HuH-7 (cell line): ENCODE measurements around the gene KIN.
"Not testable (repeated sequence)": the region's sequence is repeated elsewhere in the genome, so short reads cannot be mapped to it uniquely, and the experiment has no call there.

Experiments used
- DNase-seq: peaks from one replicate; pipeline ENCODE4 v3.0.0; 2011; ENCODE audit warnings: low spot score

Gene KIN

DNA sequence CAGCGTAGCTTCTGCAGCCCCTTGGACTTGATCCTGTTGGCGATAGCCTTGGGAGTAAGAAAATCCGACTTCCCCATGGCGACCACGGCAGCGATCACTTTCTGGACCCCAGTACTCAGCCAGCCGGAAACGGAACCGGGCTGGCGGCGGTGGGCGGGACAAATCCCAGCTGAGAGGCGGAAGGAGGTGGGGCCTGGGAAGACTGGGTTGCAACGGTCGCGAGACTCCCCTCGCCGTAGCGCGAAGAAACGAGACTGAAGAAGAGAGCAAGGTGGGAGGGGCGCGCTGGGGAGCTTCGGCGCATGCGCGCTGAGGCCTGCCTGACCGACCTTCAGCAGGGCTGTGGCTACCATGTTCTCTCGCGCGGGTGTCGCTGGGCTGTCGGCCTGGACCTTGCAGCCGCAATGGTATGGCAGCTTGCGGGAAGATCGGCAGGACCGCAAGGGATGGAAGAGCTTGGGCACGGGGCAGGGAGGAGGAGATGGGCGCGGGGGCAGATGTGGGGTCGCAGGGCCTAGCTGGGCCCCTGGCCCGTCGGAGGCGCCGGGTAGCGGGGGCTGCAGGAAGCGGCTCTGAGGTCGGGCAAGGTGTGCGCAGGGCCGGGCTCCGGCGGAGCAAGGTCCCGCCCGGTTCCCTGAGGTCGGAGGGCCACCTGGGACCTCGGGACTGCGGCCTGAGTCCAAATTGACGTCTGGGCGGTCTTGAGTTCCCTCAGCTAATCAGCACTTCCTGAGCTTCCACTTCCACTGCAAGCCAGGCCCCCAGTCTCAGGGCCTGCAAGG is at the start of gene KIN, which contains the start of gene ATP5F1C:
TSS of gene KIN (minus strand) at position 137 of the 782 bp plus-strand sequence. CDS start at position 77, 60 bp downstream.
TSS of gene ATP5F1C (plus strand) at position 321 of the 782 bp plus-strand sequence. CDS start at position 352, 31 bp downstream.
- DNase-seq = peak; percentile 96

DNA sequence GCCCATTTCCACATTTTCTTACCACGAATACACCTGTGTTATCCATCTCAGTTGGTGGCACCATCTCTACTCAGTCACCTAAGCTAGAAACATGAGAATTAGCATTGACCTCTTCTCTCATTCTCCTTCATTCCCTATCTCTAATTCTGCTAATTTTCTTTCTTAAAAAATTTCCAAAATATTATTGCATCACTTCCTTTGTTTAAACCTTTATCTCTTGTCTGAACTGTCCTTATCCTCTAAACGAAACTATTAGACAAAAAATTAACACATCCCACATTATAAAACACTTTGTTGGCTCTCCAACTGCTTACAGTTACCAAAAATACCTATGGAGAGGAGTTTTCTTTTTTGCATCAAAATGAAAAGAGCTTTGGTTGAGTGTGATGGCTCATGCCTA is 48.8 kb upstream of the KIN start:
- no peak for DNase-seq

DNA sequence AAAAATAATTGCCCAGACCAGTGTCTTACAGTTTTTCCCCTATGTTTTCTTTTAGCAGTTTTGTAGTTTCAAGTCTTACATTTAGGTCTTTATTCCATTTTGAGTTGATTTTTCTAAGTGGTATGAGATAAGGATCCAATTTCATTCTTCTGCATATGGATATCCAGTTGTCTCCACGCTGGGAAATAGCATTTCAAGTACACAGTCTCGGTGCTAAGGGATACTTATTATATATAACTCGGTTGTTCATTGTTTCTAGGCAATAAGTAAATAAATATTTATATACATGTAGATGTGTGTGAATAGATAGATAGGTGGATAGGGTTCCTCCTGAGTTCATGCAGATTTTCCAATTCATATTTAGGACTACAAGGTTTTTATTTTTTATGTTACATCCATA is 46.5 kb upstream of the KIN start:
- DNase-seq = no peak

DNA sequence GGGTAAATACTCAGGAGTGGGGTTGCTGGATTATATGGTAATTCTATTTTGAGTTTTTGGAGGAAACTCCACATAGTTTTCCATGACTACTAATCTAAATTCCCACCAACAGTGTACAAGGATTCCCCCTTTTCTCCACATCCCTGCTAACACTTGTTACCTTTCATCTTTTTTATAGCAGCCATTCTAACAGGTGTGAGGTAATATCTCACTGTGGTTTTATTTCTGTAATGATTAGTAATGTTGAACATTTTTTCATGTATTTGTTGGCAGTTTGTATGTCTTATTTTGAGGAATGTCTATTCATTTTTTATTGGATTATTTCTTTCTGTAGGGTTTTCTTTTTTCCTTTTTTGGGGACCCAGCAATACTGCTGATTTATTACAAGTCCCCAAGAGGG is 45.4 kb upstream of the KIN start:
- DNase-seq = no peak

- no peak for DNase-seq
Measured at GRCh38 chr10:7832060-7832459, 44.3 kb upstream of the KIN start.

GRCh38 chr10:7829289-7829834 is 41.6 kb upstream of the KIN start:
- DNase-seq = no peak

DNA sequence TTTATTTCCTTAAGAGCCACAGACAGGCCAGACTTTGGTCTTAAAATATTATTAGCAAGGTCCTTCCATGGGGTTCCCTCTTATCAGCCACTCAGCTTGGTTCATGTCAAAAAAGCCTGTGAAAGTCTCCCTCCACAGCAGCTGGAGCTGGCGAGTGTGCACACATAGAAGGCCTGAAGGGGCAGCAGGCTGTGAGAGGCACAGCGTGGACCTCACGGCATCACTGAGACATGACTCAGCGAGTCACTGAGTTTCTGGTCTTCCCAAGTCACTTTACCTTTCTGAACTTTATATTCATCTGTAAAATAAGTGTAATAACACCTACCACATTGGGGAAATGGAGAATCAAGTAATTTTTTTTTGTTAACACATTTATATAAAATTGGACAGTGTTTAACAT is 39.2 kb upstream of the KIN start:
- DNase-seq = peak; percentile 20

GRCh38 chr10:7824251-7824650 is 36.5 kb upstream of the KIN start:
- DNase-seq = no peak

DNA sequence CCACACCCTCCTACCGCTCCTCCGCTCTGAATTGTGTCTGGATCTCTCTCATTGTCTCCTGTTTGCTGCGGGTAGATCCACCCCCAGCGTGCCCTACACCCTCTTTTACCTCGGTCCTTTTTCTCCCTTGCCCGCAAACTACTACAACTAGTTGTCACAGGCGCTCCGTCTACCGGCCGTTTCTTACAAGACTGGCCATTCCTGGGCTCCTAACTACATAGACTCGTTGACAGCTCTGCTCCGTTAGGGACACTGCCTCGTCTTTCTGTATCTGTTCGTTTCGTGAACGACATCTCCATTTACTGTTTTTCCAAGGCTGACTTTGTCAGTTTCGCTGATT is 31.3 kb upstream of the KIN start:
- peak; percentile 42 for DNase-seq

GRCh38 chr10:7818295-7819120 is 30.7 kb upstream of the KIN start, which contains the start of gene TAF3:
TAF3 (plus strand) TSS chr10:7818505; CDS start chr10:7818710, 205 bp downstream.
- peak; percentile 78 for DNase-seq

DNA sequence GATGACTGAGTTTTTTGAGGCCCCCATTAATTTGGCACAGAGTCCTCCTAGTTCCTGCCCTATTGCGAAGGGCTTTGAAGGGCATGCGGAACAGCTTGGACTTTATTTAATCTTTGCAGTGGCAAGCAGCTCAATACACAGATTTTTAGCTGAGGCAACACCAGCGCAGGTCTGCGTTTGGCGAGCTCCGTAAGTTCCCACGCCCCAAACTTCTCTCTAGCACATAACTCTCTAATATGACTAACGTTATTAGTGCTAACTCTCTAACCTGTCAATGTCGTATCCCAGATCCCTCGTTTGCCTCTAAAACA is 30.1 kb upstream of the KIN start:
- no peak for DNase-seq

GRCh38 chr10:7817576-7817975 is 29.8 kb upstream of the KIN start:
- no peak for DNase-seq

- peak; percentile 36 for DNase-seq
Measured at GRCh38 chr10:7813481-7813880, 25.7 kb upstream of the KIN start.

DNA sequence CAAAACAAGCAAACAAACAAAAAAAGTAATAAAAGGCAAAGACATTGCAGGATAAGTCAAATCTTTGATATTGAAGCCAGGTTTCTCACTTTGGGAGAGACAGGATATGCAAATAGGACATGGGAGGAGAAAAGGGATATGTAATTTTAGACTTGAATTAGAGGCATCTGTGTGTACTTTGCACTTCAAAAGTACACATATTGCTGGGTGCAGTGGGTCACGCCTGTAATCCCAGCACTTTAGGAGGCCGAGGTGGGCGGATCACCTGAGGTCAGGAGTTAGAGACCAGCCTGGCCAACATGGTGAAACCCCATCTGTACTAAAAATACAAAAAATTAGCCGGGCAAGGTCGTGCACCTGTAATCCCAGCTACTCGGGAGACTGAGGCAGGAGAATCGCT is 23.9 kb upstream of the KIN start:
- not testable (repeated sequence) for DNase-seq

GRCh38 chr10:7811000-7811399 is 23.2 kb upstream of the KIN start:
- no peak for DNase-seq

- no peak for DNase-seq
Measured at GRCh38 chr10:7810443-7810842, 22.6 kb upstream of the KIN start.

DNA sequence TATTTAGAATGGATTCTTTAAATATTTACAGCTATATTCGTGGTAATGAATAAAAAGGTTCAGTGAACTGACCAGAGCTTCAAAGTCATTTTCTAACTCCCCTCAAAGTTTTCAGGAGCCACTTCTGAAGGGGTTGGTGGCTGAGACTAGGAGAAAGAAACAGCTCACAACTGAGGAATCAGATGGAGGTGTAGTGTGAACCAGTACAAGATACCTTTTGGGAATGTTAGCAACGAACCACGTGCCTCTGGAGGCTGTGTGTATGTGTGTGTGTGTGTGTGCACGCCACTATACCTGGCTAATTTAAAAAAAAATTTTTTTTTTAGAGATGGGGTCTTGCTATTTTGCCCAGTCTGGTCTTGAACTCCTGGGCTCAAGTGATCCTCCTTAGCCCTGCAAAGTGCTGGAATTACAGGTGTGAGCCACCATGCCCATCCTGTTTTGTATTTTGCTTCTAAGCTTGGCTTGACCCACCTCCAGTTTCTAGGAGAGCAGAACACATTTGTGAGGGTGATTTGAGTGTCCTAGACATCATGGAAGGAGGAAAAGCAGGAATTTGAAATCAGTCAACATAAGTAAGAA is 21.0 kb upstream of the KIN start:
- DNase-seq = no peak

- no peak for DNase-seq
Measured at GRCh38 chr10:7804741-7805140, 16.9 kb upstream of the KIN start.

DNA sequence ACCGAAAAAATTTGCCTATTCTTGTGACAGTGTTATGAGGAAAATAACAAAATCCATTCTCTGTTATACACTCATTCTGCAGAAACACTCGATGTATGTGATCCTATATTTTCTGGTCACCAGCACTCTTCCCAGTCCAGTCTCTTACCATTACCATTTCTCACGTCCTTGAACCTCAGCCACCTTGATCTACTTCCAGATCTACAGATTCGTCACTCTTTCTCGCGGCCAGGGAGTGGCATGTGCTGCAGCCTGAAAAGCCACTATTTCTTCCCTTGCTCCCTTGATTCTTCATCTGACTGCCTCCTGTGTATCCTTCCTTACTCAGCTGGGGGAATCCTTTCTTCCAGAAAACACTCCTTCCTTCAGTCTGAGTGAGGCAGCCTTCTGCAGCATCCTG is 16.4 kb upstream of the KIN start:
- DNase-seq = no peak

DNA sequence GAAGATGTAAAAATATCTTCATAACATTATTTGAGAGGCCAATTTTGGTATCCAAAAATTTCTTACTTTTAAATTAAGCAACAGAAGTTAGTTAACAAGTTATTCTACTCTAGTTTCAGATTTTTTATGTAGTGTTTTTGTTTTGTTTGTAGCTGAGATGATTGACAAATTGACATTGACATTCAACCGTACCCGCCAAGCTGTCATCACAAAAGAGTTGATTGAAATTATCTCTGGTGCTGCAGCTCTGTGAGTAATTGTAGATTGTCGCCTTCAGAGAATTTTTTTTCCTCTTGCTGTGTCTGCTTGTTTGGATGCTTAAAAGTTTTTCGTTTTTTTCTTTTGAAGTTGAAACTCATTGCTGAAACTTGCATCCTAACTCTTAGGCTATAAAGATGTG is 14.8 kb upstream of the KIN start:
- DNase-seq = no peak

DNA sequence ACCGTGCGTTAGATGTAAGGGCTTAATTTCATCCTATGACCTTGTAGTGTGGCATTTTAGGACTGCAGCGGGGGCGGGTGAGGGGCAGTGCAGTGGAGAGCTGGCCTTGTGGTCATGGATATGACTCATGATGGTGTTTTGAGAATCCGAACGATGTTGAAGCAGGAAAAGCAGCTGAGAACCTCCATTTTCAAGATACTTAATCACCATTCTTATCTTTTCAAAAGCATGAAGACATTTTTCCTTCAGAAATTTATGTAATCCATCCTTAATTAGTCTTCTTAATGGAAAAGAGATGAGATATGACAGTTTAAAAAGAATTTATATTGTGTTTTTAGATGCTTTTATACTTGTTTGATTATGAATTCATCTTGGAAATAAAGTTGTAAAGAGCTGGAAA is 9.8 kb upstream of the KIN start:
- DNase-seq = no peak

GRCh38 chr10:7795605-7796004 is 7.8 kb upstream of the KIN start:
- peak; percentile 73 for DNase-seq
